Upper lobe of right lung (tissue), 1 donor: ENCODE results near the gene HBQ1. TPM values are rescaled to one million over a fixed set of nuclear protein-coding genes. Genes with fewer than 3 reads are reported as not detected.
A peak's percentile ranks its signal among the peaks of the same experiment; 100 is the strongest.
"Not testable (repeated sequence)": the region's sequence is repeated elsewhere in the genome, so short reads cannot be mapped to it uniquely, and the experiment has no call there.

Experiments used
- ATAC-seq: fragments of 200-7000 bp; cut with Tn5 transposase; one replicate; pipeline ENCODE4 v1.9.1; 2020; ENCODE audit warnings: mild to moderate bottlenecking, moderate library complexity
- DNase-seq: peaks from one replicate; pipeline ENCODE4 v3.0.0-alpha.2; 2020
- H3K27ac ChIP-seq: fragments of 200-600 bp; one replicate; pipeline ENCODE4 v1.8.0; 2022
- H3K27me3 ChIP-seq: fragments of 200-600 bp; one replicate; pipeline ENCODE4 v1.8.0; 2022; ENCODE audit warnings: mild to moderate bottlenecking
- H3K36me3 ChIP-seq: fragments of 200-600 bp; one replicate; pipeline ENCODE4 v1.8.0; 2022
- H3K4me1 ChIP-seq: fragments of 200-600 bp; one replicate; pipeline ENCODE4 v1.8.0; 2022
- H3K4me3 ChIP-seq: fragments of 200-600 bp; one replicate; pipeline ENCODE4 v1.8.0; 2022; ENCODE audit warnings: mild to moderate bottlenecking
- H3K9me3 ChIP-seq: fragments of 200-600 bp; one replicate; pipeline ENCODE4 v1.8.0; 2022
- intact Hi-C: fragments of 100-400 bp; cut with DNase I; formaldehyde crosslinking; loops from one replicate; pipeline ENCODE4 v1.11.0; 2022
- total RNA-seq: library from RNA; stranded (reverse); fragmentation: NEBNext Ultra II Directional; extraction: Animal tissue kit (Norgen Biotek cat#: 25700); gene quantifications from one replicate; pipeline ENCODE4 v1.2.1, GENCODE V29; 2021
- TF ChIP-seq, protein P1 (sequence below): fragments of 200-600 bp; IDR thresholded peaks from one replicate; pipeline ENCODE4 v1.8.0; 2022; ENCODE audit warnings: antibody characterized with exemption
- donor health status: DM: no; HTN: yes; CAD: no; lungs with severe emphysema.

The HBQ1 gene
- total RNA-seq, 1 donor from 2014 or later = not detected

DNA sequence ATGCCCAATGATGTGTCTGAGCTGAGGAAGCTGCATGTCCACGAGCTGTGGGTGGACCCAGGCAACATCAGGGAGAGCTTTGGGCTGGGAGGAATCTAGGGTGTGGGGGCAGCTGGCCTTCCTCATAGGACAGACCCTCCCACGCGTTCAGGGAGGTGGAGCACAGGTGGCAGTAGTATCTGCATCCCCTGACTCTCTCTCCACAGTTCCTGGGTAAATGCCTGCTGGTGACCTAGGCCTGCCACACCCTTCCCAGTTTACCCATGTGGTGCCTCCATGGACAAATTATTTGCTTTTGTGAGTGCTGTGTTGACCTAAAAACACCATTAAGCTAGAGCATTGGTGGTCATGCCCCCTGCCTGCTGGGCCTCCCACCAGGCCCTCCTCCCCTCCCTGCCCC is 11.2 kb upstream of the HBQ1 start:
- Histone ChIP-seq H3K9me3 (no peaks in the 10 kb centered on the region), H3K27me3 (peaks cover 64% of the 10 kb centered on the region), H3K4me3 (no peak overlapping the region), H3K27ac (no peak overlapping the region), H3K36me3 (no peaks in the 10 kb centered on the region), H3K4me1 (peaks cover 18% of the 10 kb centered on the region)
- intact Hi-C loops = no loop called here
- ATAC-seq = no peak
- TF ChIP-seq, protein P1, sequence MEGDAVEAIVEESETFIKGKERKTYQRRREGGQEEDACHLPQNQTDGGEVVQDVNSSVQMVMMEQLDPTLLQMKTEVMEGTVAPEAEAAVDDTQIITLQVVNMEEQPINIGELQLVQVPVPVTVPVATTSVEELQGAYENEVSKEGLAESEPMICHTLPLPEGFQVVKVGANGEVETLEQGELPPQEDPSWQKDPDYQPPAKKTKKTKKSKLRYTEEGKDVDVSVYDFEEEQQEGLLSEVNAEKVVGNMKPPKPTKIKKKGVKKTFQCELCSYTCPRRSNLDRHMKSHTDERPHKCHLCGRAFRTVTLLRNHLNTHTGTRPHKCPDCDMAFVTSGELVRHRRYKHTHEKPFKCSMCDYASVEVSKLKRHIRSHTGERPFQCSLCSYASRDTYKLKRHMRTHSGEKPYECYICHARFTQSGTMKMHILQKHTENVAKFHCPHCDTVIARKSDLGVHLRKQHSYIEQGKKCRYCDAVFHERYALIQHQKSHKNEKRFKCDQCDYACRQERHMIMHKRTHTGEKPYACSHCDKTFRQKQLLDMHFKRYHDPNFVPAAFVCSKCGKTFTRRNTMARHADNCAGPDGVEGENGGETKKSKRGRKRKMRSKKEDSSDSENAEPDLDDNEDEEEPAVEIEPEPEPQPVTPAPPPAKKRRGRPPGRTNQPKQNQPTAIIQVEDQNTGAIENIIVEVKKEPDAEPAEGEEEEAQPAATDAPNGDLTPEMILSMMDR = no peak
- no peak for DNase-seq

DNA sequence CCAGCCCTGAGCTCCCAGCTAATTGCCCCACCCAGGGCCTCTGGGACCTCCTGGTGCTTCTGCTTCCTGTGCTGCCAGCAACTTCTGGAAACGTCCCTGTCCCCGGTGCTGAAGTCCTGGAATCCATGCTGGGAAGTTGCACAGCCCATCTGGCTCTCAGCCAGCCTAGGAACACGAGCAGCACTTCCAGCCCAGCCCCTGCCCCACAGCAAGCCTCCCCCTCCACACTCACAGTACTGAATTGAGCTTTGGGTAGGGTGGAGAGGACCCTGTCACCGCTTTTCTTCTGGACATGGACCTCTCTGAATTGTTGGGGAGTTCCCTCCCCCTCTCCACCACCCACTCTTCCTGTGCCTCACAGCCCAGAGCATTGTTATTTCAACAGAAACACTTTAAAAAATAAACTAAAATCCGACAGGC is 10.2 kb upstream of the HBQ1 start:
- DNase-seq, H3K4me3 ChIP-seq, H3K36me3 ChIP-seq, intact Hi-C loops, H3K27ac ChIP-seq, H3K9me3 ChIP-seq: not testable (repeated sequence)
- Histone ChIP-seq H3K4me1 (peaks cover 17% of the 10 kb centered on the region), H3K27me3 (peaks cover 70% of the 10 kb centered on the region)
- peak; percentile 54 for ATAC-seq

DNA sequence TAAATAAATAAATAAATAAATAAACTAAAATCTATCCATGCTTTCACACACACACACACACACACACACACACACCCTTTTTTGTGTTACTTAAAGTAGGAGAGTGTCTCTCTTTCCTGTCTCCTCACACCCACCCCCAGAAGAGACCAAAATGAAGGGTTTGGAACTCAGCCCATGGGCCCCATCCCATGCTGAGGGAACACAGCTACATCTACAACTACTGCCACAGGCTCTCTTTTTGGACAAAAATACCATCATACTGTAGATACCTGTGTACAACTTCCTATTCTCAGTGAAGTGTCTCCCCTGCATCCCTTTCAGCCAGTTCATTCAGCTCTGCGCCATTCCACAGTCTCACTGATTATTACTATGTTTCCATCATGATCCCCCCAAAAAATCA is 9.5 kb upstream of the HBQ1 start:
- DNase-seq = no peak
- Histone ChIP-seq H3K27me3 (peaks cover 70% of the 10 kb centered on the region), H3K27ac (no peak overlapping the region), H3K4me3 (no peak overlapping the region), H3K36me3 (no peaks in the 10 kb centered on the region), H3K9me3 (no peaks in the 10 kb centered on the region), H3K4me1 (peaks cover 10% of the 10 kb centered on the region)
- no peak for ATAC-seq
- intact Hi-C loops = no loop called here
- TF ChIP-seq, protein P1 = no peak

DNA sequence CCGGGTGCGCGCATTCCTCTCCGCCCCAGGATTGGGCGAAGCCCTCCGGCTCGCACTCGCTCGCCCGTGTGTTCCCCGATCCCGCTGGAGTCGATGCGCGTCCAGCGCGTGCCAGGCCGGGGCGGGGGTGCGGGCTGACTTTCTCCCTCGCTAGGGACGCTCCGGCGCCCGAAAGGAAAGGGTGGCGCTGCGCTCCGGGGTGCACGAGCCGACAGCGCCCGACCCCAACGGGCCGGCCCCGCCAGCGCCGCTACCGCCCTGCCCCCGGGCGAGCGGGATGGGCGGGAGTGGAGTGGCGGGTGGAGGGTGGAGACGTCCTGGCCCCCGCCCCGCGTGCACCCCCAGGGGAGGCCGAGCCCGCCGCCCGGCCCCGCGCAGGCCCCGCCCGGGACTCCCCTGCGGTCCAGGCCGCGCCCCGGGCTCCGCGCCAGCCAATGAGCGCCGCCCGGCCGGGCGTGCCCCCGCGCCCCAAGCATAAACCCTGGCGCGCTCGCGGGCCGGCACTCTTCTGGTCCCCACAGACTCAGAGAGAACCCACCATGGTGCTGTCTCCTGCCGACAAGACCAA is 7.8 kb upstream of the HBQ1 start, which contains the start of gene HBA2:
Gene HBA2 (plus strand): TSS at position 503 of the 568 bp plus-strand sequence. CDS start 37 bp downstream, at position 540.
- H3K4me3 ChIP-seq, intact Hi-C loops, H3K27ac ChIP-seq, DNase-seq, ATAC-seq, H3K9me3 ChIP-seq, H3K4me1 ChIP-seq, H3K36me3 ChIP-seq: not testable (repeated sequence)
- H3K27me3 ChIP-seq = peaks cover 62% of the 10 kb centered on the region

DNA sequence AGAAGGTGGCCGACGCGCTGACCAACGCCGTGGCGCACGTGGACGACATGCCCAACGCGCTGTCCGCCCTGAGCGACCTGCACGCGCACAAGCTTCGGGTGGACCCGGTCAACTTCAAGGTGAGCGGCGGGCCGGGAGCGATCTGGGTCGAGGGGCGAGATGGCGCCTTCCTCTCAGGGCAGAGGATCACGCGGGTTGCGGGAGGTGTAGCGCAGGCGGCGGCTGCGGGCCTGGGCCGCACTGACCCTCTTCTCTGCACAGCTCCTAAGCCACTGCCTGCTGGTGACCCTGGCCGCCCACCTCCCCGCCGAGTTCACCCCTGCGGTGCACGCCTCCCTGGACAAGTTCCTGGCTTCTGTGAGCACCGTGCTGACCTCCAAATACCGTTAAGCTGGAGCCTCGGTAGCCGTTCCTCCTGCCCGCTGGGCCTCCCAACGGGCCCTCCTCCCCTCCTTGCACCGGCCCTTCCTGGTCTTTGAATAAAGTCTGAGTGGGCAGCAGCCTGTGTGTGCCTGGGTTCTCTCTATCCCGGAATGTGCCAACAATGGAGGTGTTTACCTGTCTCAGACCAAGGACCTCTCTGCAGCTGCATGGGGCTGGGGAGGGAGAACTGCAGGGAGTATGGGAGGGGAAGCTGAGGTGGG is 6.9 kb upstream of the HBQ1 start:
- H3K27me3 ChIP-seq = peaks cover 62% of the 10 kb centered on the region
- H3K4me3 ChIP-seq, ATAC-seq, intact Hi-C loops, H3K36me3 ChIP-seq, H3K27ac ChIP-seq, H3K4me1 ChIP-seq, H3K9me3 ChIP-seq, DNase-seq: not testable (repeated sequence)

DNA sequence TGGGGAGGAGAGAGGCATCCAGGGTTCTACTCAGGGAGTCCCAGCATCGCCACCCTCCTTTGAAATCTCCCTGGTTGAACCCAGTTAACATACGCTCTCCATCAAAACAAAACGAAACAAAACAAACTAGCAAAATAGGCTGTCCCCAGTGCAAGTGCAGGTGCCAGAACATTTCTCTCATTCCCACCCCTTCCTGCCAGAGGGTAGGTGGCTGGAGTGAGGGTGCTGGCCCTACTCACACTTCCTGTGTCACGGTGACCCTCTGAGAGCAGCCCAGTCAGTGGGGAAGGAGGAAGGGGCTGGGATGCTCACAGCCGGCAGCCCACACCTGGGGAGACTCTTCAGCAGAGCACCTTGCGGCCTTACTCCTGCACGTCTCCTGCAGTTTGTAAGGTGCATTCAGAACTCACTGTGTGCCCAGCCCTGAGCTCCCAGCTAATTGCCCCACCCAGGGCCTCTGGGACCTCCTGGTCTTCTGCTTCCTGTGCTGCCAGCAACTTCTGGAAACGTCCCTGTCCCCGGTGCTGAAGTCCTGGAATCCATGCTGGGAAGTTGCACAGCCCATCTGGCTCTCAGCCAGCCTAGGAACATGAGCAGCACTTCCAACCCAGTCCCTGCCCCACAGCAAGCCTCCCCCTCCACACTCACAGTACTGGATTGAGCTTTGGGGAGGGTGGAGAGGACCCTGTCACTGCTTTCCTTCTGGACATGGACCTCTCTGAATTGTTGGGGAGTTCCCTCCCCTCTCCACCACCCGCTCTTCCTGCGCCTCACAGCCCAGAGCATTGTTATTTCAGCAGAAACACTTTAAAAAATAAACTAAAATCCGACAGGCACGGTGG is 6.1 kb upstream of the HBQ1 start:
- DNase-seq, H3K36me3 ChIP-seq, intact Hi-C loops, H3K4me3 ChIP-seq, H3K4me1 ChIP-seq, ATAC-seq, H3K27ac ChIP-seq, H3K9me3 ChIP-seq: not testable (repeated sequence)
- peaks cover 62% of the 10 kb centered on the region for H3K27me3 ChIP-seq

DNA sequence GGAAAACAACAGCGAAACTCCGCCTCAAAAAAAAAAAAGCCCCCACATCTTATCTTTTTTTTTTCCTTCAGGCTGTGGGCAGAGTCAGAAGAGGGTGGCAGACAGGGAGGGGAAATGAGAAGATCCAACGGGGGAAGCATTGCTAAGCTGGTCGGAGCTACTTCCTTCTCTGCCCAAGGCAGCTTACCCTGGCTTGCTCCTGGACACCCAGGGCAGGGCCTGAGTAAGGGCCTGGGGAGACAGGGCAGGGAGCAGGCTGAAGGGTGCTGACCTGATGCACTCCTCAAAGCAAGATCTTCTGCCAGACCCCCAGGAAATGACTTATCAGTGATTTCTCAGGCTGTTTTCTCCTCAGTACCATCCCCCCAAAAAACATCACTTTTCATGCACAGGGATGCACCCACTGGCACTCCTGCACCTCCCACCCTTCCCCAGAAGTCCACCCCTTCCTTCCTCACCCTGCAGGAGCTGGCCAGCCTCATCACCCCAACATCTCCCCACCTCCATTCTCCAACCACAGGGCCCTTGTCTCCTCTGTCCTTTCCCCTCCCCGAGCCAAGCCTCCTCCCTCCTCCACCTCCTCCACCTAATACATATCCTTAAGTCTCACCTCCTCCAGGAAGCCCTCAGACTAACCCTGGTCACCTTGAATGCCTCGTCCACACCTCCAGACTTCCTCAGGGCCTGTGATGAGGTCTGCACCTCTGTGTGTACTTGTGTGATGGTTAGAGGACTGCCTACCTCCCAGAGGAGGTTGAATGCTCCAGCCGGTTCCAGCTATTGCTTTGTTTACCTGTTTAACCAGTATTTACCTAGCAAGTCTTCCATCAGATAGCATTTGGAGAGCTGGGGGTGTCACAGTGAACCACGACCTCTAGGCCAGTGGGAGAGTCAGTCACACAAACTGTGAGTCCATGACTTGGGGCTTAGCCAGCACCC is 5.0 kb upstream of the HBQ1 start:
- Histone ChIP-seq H3K4me3 (no peak overlapping the region), H3K9me3 (no peaks in the 10 kb centered on the region), H3K27me3 (peaks cover 64% of the 10 kb centered on the region), H3K4me1 (peaks cover 4% of the 10 kb centered on the region), H3K36me3 (no peaks in the 10 kb centered on the region), H3K27ac (no peak overlapping the region)
- DNase-seq (no peak), ATAC-seq (no peak)
- TF ChIP-seq, protein P1 = no peak
- intact Hi-C loops = no loop called here

DNA sequence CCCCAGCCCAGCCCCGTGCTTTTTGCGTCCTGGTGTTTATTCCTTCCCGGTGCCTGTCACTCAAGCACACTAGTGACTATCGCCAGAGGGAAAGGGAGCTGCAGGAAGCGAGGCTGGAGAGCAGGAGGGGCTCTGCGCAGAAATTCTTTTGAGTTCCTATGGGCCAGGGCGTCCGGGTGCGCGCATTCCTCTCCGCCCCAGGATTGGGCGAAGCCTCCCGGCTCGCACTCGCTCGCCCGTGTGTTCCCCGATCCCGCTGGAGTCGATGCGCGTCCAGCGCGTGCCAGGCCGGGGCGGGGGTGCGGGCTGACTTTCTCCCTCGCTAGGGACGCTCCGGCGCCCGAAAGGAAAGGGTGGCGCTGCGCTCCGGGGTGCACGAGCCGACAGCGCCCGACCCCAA is 4.3 kb upstream of the HBQ1 start:
- H3K4me3 ChIP-seq, intact Hi-C loops, ATAC-seq, H3K9me3 ChIP-seq, DNase-seq, H3K27ac ChIP-seq, H3K36me3 ChIP-seq: not testable (repeated sequence)
- peaks cover 66% of the 10 kb centered on the region for H3K27me3 ChIP-seq
- peaks cover 10% of the 10 kb centered on the region for H3K4me1 ChIP-seq

DNA sequence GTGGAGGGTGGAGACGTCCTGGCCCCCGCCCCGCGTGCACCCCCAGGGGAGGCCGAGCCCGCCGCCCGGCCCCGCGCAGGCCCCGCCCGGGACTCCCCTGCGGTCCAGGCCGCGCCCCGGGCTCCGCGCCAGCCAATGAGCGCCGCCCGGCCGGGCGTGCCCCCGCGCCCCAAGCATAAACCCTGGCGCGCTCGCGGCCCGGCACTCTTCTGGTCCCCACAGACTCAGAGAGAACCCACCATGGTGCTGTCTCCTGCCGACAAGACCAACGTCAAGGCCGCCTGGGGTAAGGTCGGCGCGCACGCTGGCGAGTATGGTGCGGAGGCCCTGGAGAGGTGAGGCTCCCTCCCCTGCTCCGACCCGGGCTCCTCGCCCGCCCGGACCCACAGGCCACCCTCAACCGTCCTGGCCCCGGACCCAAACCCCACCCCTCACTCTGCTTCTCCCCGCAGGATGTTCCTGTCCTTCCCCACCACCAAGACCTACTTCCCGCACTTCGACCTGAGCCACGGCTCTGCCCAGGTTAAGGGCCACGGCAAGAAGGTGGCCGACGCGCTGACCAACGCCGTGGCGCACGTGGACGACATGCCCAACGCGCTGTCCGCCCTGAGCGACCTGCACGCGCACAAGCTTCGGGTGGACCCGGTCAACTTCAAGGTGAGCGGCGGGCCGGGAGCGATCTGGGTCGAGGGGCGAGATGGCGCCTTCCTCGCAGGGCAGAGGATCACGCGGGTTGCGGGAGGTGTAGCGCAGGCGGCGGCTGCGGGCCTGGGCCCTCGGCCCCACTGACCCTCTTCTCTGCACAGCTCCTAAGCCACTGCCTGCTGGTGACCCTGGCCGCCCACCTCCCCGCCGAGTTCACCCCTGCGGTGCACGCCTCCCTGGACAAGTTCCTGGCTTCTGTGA is 3.5 kb upstream of the HBQ1 start, which contains the start of gene HBA1:
Gene HBA1 (plus strand): TSS at position 204 of the 906 bp plus-strand sequence. CDS start 37 bp downstream, at position 241.
- intact Hi-C loops, H3K36me3 ChIP-seq, H3K27ac ChIP-seq, H3K9me3 ChIP-seq, H3K4me3 ChIP-seq, DNase-seq: not testable (repeated sequence)
- peak; percentile 3 for ATAC-seq
- peaks cover 59% of the 10 kb centered on the region for H3K27me3 ChIP-seq
- peaks cover 18% of the 10 kb centered on the region for H3K4me1 ChIP-seq
